ENCODE results near the gene RRM2.

DNA sequence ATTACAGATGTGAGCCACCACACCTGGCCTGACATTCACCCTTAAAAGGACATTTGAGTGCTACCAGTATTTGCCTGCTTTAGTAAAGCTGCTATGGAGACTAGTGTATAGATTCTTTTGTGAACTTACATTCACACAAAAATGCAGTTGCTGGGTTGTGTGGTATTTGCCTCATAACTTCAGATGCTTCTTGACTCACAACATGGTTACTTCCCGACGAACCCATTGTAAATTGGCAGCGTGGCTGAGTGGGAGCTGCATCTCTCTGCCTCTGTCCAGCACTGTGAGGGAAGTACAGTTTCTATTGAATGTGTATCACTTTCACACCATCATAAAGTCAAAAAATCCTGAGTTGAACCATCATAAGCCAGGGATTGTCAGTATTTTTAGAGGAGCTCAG, 56.9 kb downstream of the RRM2 start:
- no peak for TF ChIP-seq CTCF (IDR thresholded peaks at IDR 0.05)
- no peak for TF ChIP-seq POLR2AphosphoS5 (IDR thresholded peaks at IDR 0.05)
- no peak for TF ChIP-seq POLR2A (IDR thresholded peaks at IDR 0.05)
